Measurements from ENCODE around the gene GLB1L. TPM values are rescaled to one million over a fixed set of nuclear protein-coding genes. Genes with fewer than 3 reads are reported as not detected.

The GLB1L gene
- total RNA-seq, 1 donor from 2014 or later: 11.8 TPM

GRCh38 chr2:219220652-219221402 is 24.4 kb downstream of the GLB1L start:
- Mint-ChIP-seq H3K4me3 (ENCODE audit: low read depth) (no peak overlapping the region), H3K4me1 (ENCODE audit: low read depth) (peaks cover 13% of the 10 kb centered on the region), H3K9me3 (ENCODE audit: low read depth) (no peaks in the 10 kb centered on the region), H3K27ac (no peak overlapping the region), H3K36me3 (ENCODE audit: insufficient read depth) (peaks cover 15% of the 10 kb centered on the region), H3K27me3 (no peaks in the 10 kb centered on the region)
- TF ChIP-seq CTCF (IDR thresholded peaks at IDR 0.05; ENCODE audit: unreplicated experiment): no peak
- DNase-seq (ENCODE audit: low spot score, unreplicated experiment): no peak

- Mint-ChIP-seq H3K27ac (no peak overlapping the region), H3K27me3 (no peaks in the 10 kb centered on the region), H3K4me3 (ENCODE audit: low read depth) (no peak overlapping the region), H3K36me3 (ENCODE audit: insufficient read depth) (peaks cover 12% of the 10 kb centered on the region), H3K9me3 (ENCODE audit: low read depth) (no peaks in the 10 kb centered on the region), H3K4me1 (ENCODE audit: low read depth) (peaks cover 13% of the 10 kb centered on the region)
- DNase-seq (ENCODE audit: low spot score, unreplicated experiment): no peak
- TF ChIP-seq CTCF (IDR thresholded peaks at IDR 0.05; ENCODE audit: unreplicated experiment): no peak
These were observed 25.3 kb downstream of the GLB1L start for GRCh38 chr2:219219784-219220532.

GRCh38 chr2:219218732-219219701 is 26.2 kb downstream of the GLB1L start, which contains the start of gene ABCB6:
TSS of gene ABCB6 (minus strand) at chr2:219218958. CDS start at chr2:219218673, 285 bp downstream.
- H3K27me3 Mint-ChIP-seq: no peaks in the 10 kb centered on the region
- H3K9me3 Mint-ChIP-seq (ENCODE audit: low read depth): no peaks in the 10 kb centered on the region
- H3K4me3 Mint-ChIP-seq (ENCODE audit: low read depth): peak within 1 kb of the TSS; percentile 79
- DNase-seq (ENCODE audit: low spot score, unreplicated experiment): peak; percentile 86
- H3K27ac Mint-ChIP-seq: peak within 1 kb of the TSS; percentile 98
- H3K36me3 Mint-ChIP-seq (ENCODE audit: insufficient read depth): peaks cover 13% of the 10 kb centered on the region
- no peak for TF ChIP-seq CTCF (IDR thresholded peaks at IDR 0.05; ENCODE audit: unreplicated experiment)
- H3K4me1 Mint-ChIP-seq (ENCODE audit: low read depth): peaks cover 13% of the 10 kb centered on the region

- Mint-ChIP-seq H3K36me3 (ENCODE audit: insufficient read depth) (peaks cover 13% of the 10 kb centered on the region), H3K9me3 (ENCODE audit: low read depth) (no peaks in the 10 kb centered on the region), H3K4me3 (ENCODE audit: low read depth) (peak overlapping the region; percentile 79), H3K4me1 (ENCODE audit: low read depth) (peaks cover 13% of the 10 kb centered on the region), H3K27me3 (no peaks in the 10 kb centered on the region), H3K27ac (peak overlapping the region; percentile 98)
- peak; percentile 47 for DNase-seq (ENCODE audit: low spot score, unreplicated experiment)
- TF ChIP-seq CTCF (IDR thresholded peaks at IDR 0.05; ENCODE audit: unreplicated experiment): no peak
These were observed 27.0 kb downstream of the GLB1L start for GRCh38 chr2:219218217-219218731.

Data from progenitor cell of endocrine pancreas (in vitro differentiated cells).